Large intestine (tissue), 3 donors: ENCODE results near the gene DUS4L. TPM values are rescaled to one million over a fixed set of nuclear protein-coding genes. Genes with fewer than 3 reads are reported as not detected.

Experiments
- DNase-seq, 2 donors: peaks; one replicate each; pipeline versions ENCODE4 v3.0.0 to v3.0.0-alpha.2; 2013
- H3K27ac ChIP-seq: one replicate; pipeline ENCODE4 v1.5.1; 2013; ENCODE audit warnings: low read length
- H3K27me3 ChIP-seq: 2 replicates; pipeline ENCODE4 v1.6.1; 2013; ENCODE audit warnings: low read length; ENCODE audit not compliant: control insufficient read depth, insufficient read depth
- H3K36me3 ChIP-seq: 2 replicates; pipeline ENCODE4 v1.6.1; 2013; ENCODE audit warnings: low read length; ENCODE audit not compliant: control insufficient read depth, insufficient read depth
- H3K4me1 ChIP-seq: one replicate; pipeline ENCODE4 v1.6.1; 2013; ENCODE audit warnings: low read length; ENCODE audit not compliant: control insufficient read depth, insufficient read depth
- H3K4me3 ChIP-seq: one replicate; pipeline ENCODE4 v1.5.1; 2013; ENCODE audit warnings: low read length
- H3K9me3 ChIP-seq: one replicate; pipeline ENCODE4 v1.6.1; 2013; ENCODE audit warnings: mild to moderate bottlenecking, low read depth, low read length, moderate library complexity; ENCODE audit not compliant: control insufficient read depth
- WGBS: methylation state at CpG from one replicate; pipeline ENCODE4 v1.1.5; 2013; ENCODE audit warnings: low lambda C conversion rate; ENCODE audit not compliant: insufficient coverage; 5-methylcytosine and 5-hydroxymethylcytosine counted together
- polyA plus RNA-seq: library from polyadenylated mRNA; unstranded; fragments of 120-200 nt; gene quantifications from one replicate; pipeline ENCODE4 v1.2.1, GENCODE V29; 2013

The DUS4L gene
- polyA plus RNA-seq, 1 donor, result 13.2 TPM

DNA sequence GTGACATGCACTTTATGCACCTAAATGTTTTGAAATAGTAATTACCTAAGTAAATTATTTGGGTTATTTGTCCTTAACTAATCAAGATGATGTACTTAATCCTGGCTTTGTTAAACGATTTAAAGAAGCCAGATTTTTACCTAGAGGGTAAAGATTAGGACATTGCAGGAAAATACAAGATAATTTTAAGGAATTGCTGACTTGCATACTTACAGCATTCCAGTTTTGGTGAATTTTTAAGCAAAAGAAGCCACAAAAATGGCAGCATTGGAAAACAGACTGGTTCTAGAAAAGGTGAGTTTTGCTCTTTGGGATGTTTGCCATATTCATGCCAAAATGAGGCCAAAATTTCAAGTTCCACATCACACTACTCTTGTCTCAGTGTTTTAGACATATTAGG is 49.7 kb downstream of the DUS4L start:
- WGBS, result 40% methylated on average over 1 of the region's 1 CpG
- Histone ChIP-seq H3K27me3 (no peaks in the 10 kb centered on the region), H3K36me3 (peaks cover 28% of the 10 kb centered on the region), H3K9me3 (no peaks in the 10 kb centered on the region), H3K27ac (no peak overlapping the region), H3K4me1 (peaks cover 10% of the 10 kb centered on the region), H3K4me3 (no peak overlapping the region)
- no peak for DNase-seq

GRCh38 chr7:107613948-107614347 is 50.2 kb downstream of the DUS4L start:
- Histone ChIP-seq H3K9me3 (no peaks in the 10 kb centered on the region), H3K27me3 (no peaks in the 10 kb centered on the region), H3K4me3 (no peak overlapping the region), H3K27ac (no peak overlapping the region), H3K36me3 (peaks cover 28% of the 10 kb centered on the region), H3K4me1 (peaks cover 10% of the 10 kb centered on the region)
- no peak for DNase-seq

DNA sequence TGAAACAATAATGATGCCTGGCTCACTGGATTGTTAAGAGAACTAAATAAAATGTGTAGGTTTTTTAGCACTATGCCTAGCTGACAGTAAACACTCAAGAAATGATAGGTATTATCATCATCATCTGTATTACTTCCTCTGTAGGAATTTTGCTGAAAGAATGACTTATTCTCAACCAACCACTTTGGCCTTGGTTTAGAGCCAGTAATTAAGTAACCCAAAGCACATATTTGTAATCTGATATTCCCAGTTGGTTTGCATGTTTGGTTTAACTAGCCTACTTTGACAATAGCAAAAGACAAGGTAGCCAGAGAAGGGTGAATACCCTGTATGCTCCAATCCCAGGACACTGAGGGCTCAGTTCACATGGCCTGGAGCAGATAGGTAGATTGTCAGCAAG is 50.7 kb downstream of the DUS4L start:
- Histone ChIP-seq H3K27me3 (no peaks in the 10 kb centered on the region), H3K36me3 (peaks cover 28% of the 10 kb centered on the region), H3K9me3 (no peaks in the 10 kb centered on the region), H3K4me1 (peaks cover 10% of the 10 kb centered on the region), H3K4me3 (no peak overlapping the region), H3K27ac (no peak overlapping the region)
- no peak for DNase-seq

DNA sequence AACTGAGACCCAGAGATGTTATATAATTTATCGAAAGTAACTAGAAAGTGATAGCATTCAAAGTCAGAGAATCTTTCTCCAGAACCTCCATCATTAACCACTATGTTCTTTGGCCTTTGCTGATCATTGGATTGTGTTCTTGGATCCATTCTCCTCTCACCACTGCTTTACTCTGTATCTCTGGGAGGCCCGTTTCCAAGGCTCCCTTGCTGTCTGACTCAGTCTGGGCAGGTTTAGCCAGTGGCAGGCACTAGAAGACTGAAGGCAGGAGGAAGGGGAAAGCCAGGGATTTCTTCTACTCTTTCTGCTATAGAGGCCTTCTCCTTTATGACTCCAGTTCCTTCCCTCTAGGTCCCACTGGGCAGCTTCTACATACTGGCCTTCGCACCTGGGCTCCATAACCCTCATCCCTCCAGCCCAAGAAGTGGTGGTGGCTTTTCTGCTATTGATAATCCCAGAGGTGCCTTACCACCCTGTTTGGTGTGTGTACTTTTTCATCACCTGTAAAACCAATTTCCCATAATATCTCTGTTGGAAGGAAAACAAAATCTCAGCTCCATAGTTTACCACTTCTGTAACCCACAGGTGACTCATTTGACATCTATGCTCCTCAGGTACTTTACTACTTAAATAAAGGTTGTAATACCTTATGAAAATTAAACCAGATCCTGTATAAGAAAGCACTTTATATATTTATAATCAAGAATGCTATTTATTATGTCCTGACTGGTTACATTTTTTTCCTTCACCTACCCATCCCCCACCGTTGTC is 52.3 kb downstream of the DUS4L start:
- no peak for DNase-seq
- H3K27ac ChIP-seq, result no peak overlapping the region
- H3K4me3 ChIP-seq, result no peak overlapping the region
- H3K27me3 ChIP-seq, result no peaks in the 10 kb centered on the region
- H3K4me1 ChIP-seq, result peaks cover 10% of the 10 kb centered on the region
- H3K9me3 ChIP-seq, result no peaks in the 10 kb centered on the region
- WGBS, result 100% methylated on average over 2 of the region's 4 CpGs
- peaks cover 28% of the 10 kb centered on the region for H3K36me3 ChIP-seq

DNA sequence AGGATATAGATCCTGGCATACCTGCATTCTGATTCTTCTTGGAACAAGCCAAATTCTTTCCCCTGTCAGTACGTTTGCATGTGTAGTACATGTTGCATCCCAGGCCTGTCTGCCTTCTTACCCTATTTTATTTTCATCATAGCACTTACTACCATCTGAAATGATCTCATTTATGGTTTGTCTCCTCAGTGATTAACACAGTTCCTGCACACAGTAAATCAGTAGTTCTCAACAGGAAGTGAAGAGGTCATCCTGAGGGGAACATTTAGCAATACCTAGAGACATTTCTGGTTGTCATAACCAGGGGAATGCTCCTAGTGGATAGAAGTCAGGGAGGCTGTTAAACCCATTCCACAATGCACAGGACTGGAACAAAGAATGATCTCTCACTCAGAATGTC is 58.7 kb downstream of the DUS4L start:
- peak overlapping the region; percentile 43 for H3K27ac ChIP-seq
- H3K4me3 ChIP-seq, result no peak overlapping the region
- no peaks in the 10 kb centered on the region for H3K27me3 ChIP-seq
- WGBS, result 100% methylated on average over 1 of the region's 1 CpG
- peak; percentile 45 to 76 for DNase-seq
- H3K9me3 ChIP-seq, result no peaks in the 10 kb centered on the region
- H3K36me3 ChIP-seq, result no peaks in the 10 kb centered on the region
- peaks cover 13% of the 10 kb centered on the region for H3K4me1 ChIP-seq

DNA sequence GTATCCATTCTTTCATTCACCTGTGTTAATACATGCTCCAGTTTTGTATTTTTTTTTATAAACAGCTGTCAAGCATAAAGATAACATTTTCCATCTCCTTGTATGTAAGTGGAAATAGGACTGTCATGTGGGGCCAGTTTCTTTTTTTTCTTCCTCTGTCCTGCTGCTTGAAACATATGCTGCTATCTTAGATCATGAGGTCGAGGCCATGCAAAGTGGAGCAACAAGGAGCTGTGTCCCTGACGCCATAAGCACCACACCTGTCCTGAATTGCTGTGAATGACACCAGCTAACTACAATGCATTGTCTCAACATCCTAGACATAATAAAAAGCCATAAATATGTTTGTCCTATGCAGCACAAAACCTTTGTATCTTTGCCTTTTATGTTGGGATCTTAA is 59.1 kb downstream of the DUS4L start:
- peak overlapping the region; percentile 43 for H3K27ac ChIP-seq
- peak; percentile 53 to 79 for DNase-seq
- H3K4me1 ChIP-seq, result peaks cover 13% of the 10 kb centered on the region
- H3K9me3 ChIP-seq, result no peaks in the 10 kb centered on the region
- no CpG with 5 or more reads among the region's 2 CpGs for WGBS
- H3K27me3 ChIP-seq, result no peaks in the 10 kb centered on the region
- no peaks in the 10 kb centered on the region for H3K36me3 ChIP-seq
- no peak overlapping the region for H3K4me3 ChIP-seq

DNA sequence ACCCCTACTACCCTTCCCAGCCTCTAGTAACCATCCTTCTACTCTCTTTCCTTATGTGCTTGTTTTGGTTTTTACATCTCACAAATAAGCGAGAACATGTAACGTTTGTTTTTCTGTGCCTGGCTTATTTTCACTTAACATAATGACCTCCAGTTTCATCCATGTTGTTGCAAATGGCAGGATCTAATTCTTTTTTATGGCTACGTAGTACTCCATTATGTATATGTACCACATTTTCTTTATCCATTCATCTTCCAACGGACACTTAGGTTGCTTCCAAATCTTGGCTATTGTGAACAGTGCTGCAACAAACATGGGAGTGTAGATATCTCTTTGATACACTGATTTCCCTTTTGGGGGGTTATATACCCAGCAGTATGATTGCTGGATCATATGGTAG is 63.2 kb downstream of the DUS4L start:
- Histone ChIP-seq H3K27ac (no peak overlapping the region), H3K4me1 (peaks cover 12% of the 10 kb centered on the region), H3K36me3 (no peaks in the 10 kb centered on the region), H3K4me3 (no peak overlapping the region), H3K27me3 (no peaks in the 10 kb centered on the region), H3K9me3 (no peaks in the 10 kb centered on the region)
- WGBS, result no CpG with 5 or more reads among the region's 4 CpGs
- no peak for DNase-seq

Other genes with a start within 250 kb of the DUS4L start
- 2.5 TPM for gene GPR22, start 93.9 kb upstream of the DUS4L start, polyA plus RNA-seq
- gene COG5, start 51 bp upstream of the DUS4L start, polyA plus RNA-seq, result 40.7 TPM
- gene BCAP29, start 16.3 kb downstream of the DUS4L start, polyA plus RNA-seq, result 46.9 TPM
- gene SLC26A4, start 96.9 kb downstream of the DUS4L start, polyA plus RNA-seq, result 0.28 TPM
- 24.5 TPM for gene CBLL1, start 180.2 kb downstream of the DUS4L start, polyA plus RNA-seq
- gene SLC26A3, start 239.3 kb downstream of the DUS4L start, polyA plus RNA-seq, result 176 TPM